EH (cell line): Measurements from ENCODE around the gene KRTAP21-2.
"Not testable (repeated sequence)": the region's sequence is repeated elsewhere in the genome, so short reads cannot be mapped to it uniquely, and the experiment has no call there.

Experiments used
- DNase-seq: peaks from one replicate; pipeline ENCODE4 v3.0.0-alpha.2; 2015; ENCODE audit warnings: low read depth

KRTAP21-2 gene

GRCh38 chr21:30747159-30747558 lies at the start of gene KRTAP21-2:
Gene KRTAP21-2 (minus strand): TSS chr21:30747259. CDS start chr21:30747202, 57 bp downstream.
- DNase-seq: no peak

- no peak for DNase-seq
Measured at GRCh38 chr21:30793581-30794314, 46.7 kb upstream of the KRTAP21-2 start.

GRCh38 chr21:30779249-30779648 lies 32.2 kb upstream of the KRTAP21-2 start:
- DNase-seq: no peak

GRCh38 chr21:30769724-30770431 lies 22.8 kb upstream of the KRTAP21-2 start:
- no peak for DNase-seq

- DNase-seq: no peak
Measured at GRCh38 chr21:30760776-30761175, 13.7 kb upstream of the KRTAP21-2 start.

GRCh38 chr21:30758306-30758705 lies 11.2 kb upstream of the KRTAP21-2 start:
- no peak for DNase-seq

- not testable (repeated sequence) for DNase-seq
Measured at GRCh38 chr21:30755328-30755727, 8.3 kb upstream of the KRTAP21-2 start, which contains the start of gene KRTAP21-1. Gene KRTAP21-1 (minus strand): TSS chr21:30755428. CDS start chr21:30755378, 50 bp downstream.

- DNase-seq: no peak
Measured at GRCh38 chr21:30740462-30740861, 6.6 kb downstream of the KRTAP21-2 start.

- no peak for DNase-seq
Measured at GRCh38 chr21:30733026-30733425, 14.0 kb downstream of the KRTAP21-2 start.

- DNase-seq: no peak
Measured at GRCh38 chr21:30726726-30727125, 20.3 kb downstream of the KRTAP21-2 start.

GRCh38 chr21:30719401-30719800 lies 27.7 kb downstream of the KRTAP21-2 start:
- no peak for DNase-seq

- no peak for DNase-seq
Measured at GRCh38 chr21:30718239-30718909, 28.7 kb downstream of the KRTAP21-2 start, which contains the start of gene KRTAP21-3. Gene KRTAP21-3 (minus strand): TSS chr21:30718777. CDS start chr21:30718759, 18 bp downstream.

GRCh38 chr21:30717105-30717504 lies 30.0 kb downstream of the KRTAP21-2 start:
- no peak for DNase-seq

- no peak for DNase-seq
Measured at GRCh38 chr21:30714946-30715345, 32.1 kb downstream of the KRTAP21-2 start.

- no peak for DNase-seq
Measured at GRCh38 chr21:30714456-30714855, 32.6 kb downstream of the KRTAP21-2 start.

- DNase-seq: no peak
Measured at GRCh38 chr21:30713766-30714165, 33.3 kb downstream of the KRTAP21-2 start.

GRCh38 chr21:30710499-30710898 lies 36.6 kb downstream of the KRTAP21-2 start:
- DNase-seq: no peak

GRCh38 chr21:30707409-30707808 lies 39.6 kb downstream of the KRTAP21-2 start:
- DNase-seq: no peak
